ENCODE results near the gene ABCF3. TPM values are rescaled to one million over a fixed set of nuclear protein-coding genes. Genes with fewer than 3 reads are reported as not detected.

The ABCF3 gene
- total RNA-seq, 1 experiment from 2014 or later = 56.1 TPM

DNA sequence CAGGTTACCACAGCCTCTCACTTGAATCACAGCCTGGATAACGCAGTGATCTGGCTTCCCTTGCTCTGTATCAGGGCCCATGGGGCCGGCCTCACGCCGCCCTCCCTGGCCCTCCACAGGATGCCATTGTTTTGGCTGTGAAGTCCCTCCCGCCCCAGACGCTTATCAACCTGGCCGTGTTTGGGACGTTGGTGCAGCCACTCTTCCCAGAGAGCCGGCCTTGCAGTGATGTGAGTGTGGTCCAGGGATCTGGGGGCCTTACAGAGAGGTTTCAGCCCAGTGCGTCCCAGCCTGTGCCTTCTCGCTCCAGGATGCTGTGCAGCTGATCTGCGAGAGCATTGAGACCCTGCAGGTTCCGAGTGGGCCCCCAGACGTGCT, 50.0 kb downstream of the ABCF3 start:
- H3K4me1 ChIP-seq (ENCODE audit: insufficient read depth, low read length) = no peaks in the 10 kb centered on the region
- H3K4ac ChIP-seq (ENCODE audit: low read depth, low read length) = no peak overlapping the region
- H3T11ph ChIP-seq (ENCODE audit: low read length) = no peak overlapping the region
- H3K9ac ChIP-seq (ENCODE audit: extremely low read depth, insufficient read length, low read length) = no peak overlapping the region
- no peak for DNase-seq
- H2BK15ac ChIP-seq (ENCODE audit: low read depth, low read length) = no peak overlapping the region
- no peak overlapping the region for H3K56ac ChIP-seq (ENCODE audit: insufficient read length, low read depth, low read length)
- Mint-ChIP-seq H3K27me3 (ENCODE audit: low read depth) (peaks cover 29% of the 10 kb centered on the region), H3K4me1 (peaks cover 0 to 8% of the 10 kb centered on the region in 2 experiments; a peak in 3 of 4 replicates), H3K27ac (no peak overlapping the region), H3K9me3 (no peaks in the 10 kb centered on the region), H3K4me3 (no peak overlapping the region), H3K36me3 (ENCODE audit: insufficient read depth in 1 of 3, low read depth in 3 of 3) (no peaks in the 10 kb centered on the region; a peak in 1 of 7 replicates)
- H3K79me2 ChIP-seq (ENCODE audit: insufficient read depth, low read length) = no peaks in the 10 kb centered on the region
- H2BK120ac ChIP-seq (ENCODE audit: low read depth, low read length, poor library complexity, severe bottlenecking) = no peak overlapping the region
- H3K27ac ChIP-seq (ENCODE audit: insufficient read length, low read depth, low read length) = no peak overlapping the region
- H3K79me1 ChIP-seq (ENCODE audit: insufficient read depth, low read depth, low read length, poor library complexity, severe bottlenecking) = no peaks in the 10 kb centered on the region
- no peak overlapping the region for H4K91ac ChIP-seq (ENCODE audit: insufficient read length, low read depth, low read length)
- no peaks in the 10 kb centered on the region for H3K23me2 ChIP-seq (ENCODE audit: insufficient read length, low read depth, low read length, poor library complexity, severe bottlenecking)
- H3K27me3 ChIP-seq (ENCODE audit: insufficient read depth, low read length) = peaks cover 15% of the 10 kb centered on the region
- H2BK5ac ChIP-seq (ENCODE audit: insufficient read length, low read length) = no peak overlapping the region
- no peak overlapping the region; the same call in 1 of the 2 replicates for H3K14ac ChIP-seq (ENCODE audit: insufficient read depth, low read length)
- no peak overlapping the region for H3K18ac ChIP-seq (ENCODE audit: insufficient read length, low read depth, low read length)
- no peak overlapping the region for H2BK20ac ChIP-seq (ENCODE audit: low read depth, low read length, poor library complexity, severe bottlenecking)
- H3K23ac ChIP-seq (ENCODE audit: insufficient read length, low read depth, low read length) = no peak overlapping the region
- no peaks in the 10 kb centered on the region for H4K20me1 ChIP-seq (ENCODE audit: control insufficient read depth, insufficient read depth, insufficient read length)
- H4K8ac ChIP-seq (replicated peaks; ENCODE audit: insufficient read length, low read depth, low read length) = no peak overlapping the region
- no peak overlapping the region for H4K5ac ChIP-seq (ENCODE audit: insufficient read length, low read depth, low read length)
- H2AK5ac ChIP-seq (ENCODE audit: insufficient read length, low read length) = no peak overlapping the region
- no CpG with 5 or more reads among the region's 14 CpGs for WGBS (ENCODE audit: extremely low coverage, insufficient read length, low lambda C conversion rate)
- H3K9me3 ChIP-seq (ENCODE audit: control insufficient read depth, low read depth, low read length) = no peaks in the 10 kb centered on the region
- H3K4me2 ChIP-seq (ENCODE audit: insufficient read depth, insufficient read length, low read length) = no peak overlapping the region
- no peak overlapping the region for H2AFZ ChIP-seq (ENCODE audit: low read length)
- no peak overlapping the region for H2BK12ac ChIP-seq (ENCODE audit: insufficient read length, low read depth, low read length)
- TF ChIP-seq, protein P1, sequence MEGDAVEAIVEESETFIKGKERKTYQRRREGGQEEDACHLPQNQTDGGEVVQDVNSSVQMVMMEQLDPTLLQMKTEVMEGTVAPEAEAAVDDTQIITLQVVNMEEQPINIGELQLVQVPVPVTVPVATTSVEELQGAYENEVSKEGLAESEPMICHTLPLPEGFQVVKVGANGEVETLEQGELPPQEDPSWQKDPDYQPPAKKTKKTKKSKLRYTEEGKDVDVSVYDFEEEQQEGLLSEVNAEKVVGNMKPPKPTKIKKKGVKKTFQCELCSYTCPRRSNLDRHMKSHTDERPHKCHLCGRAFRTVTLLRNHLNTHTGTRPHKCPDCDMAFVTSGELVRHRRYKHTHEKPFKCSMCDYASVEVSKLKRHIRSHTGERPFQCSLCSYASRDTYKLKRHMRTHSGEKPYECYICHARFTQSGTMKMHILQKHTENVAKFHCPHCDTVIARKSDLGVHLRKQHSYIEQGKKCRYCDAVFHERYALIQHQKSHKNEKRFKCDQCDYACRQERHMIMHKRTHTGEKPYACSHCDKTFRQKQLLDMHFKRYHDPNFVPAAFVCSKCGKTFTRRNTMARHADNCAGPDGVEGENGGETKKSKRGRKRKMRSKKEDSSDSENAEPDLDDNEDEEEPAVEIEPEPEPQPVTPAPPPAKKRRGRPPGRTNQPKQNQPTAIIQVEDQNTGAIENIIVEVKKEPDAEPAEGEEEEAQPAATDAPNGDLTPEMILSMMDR (conservative IDR thresholded peaks at IDR 0.05) = no peak
